ENCODE results near the gene RGS1.

Gene RGS1

GRCh38 chr1:192603218-192603787, 27.7 kb downstream of the RGS1 start:
- no peaks in the 10 kb centered on the region for H3K9me3 Mint-ChIP-seq

GRCh38 chr1:192604979-192605620, 29.5 kb downstream of the RGS1 start:
- H3K36me3 Mint-ChIP-seq, result no peaks in the 10 kb centered on the region
- peaks cover 6% of the 10 kb centered on the region for H3K27me3 Mint-ChIP-seq
- H3K4me3 Mint-ChIP-seq, result no peak overlapping the region
- no peak for DNase-seq
- no peaks in the 10 kb centered on the region for H3K9me3 Mint-ChIP-seq
- CTCF ChIA-PET, result no interaction called here
- H3K27ac Mint-ChIP-seq, result no peak overlapping the region
- peaks cover 14% of the 10 kb centered on the region for H3K4me1 Mint-ChIP-seq

More at GRCh38 chr1:192603218-192603787, 27.7 kb downstream of the RGS1 start:
- H3K4me1 Mint-ChIP-seq, result no peaks in the 10 kb centered on the region
- H3K27me3 Mint-ChIP-seq, result peaks cover 6% of the 10 kb centered on the region
- H3K36me3 Mint-ChIP-seq, result no peaks in the 10 kb centered on the region
- DNase-seq, result no peak
- CTCF ChIA-PET, result interaction anchor here (1.3 kb wide), 1 partner anchor 11 kb away, joined by 4 read pairs; no protein-coding TSS in a partner anchor
- peak overlapping the region; percentile 15 for H3K27ac Mint-ChIP-seq
- no peak overlapping the region for H3K4me3 Mint-ChIP-seq

GRCh38 chr1:192608671-192609070, 33.1 kb downstream of the RGS1 start:
- Mint-ChIP-seq H3K27me3 (peaks cover 6% of the 10 kb centered on the region), H3K9me3 (no peaks in the 10 kb centered on the region), H3K36me3 (no peaks in the 10 kb centered on the region), H3K27ac (no peak overlapping the region), H3K4me3 (no peak overlapping the region), H3K4me1 (peaks cover 14% of the 10 kb centered on the region)
- CTCF ChIA-PET, result interaction anchor here (0.6 to 3.1 kb wide), 11 partner anchors 10 to 1507 kb away, joined by 3 to 35 read pairs (median 3); no protein-coding TSS in a partner anchor
- no peak for DNase-seq

DNA sequence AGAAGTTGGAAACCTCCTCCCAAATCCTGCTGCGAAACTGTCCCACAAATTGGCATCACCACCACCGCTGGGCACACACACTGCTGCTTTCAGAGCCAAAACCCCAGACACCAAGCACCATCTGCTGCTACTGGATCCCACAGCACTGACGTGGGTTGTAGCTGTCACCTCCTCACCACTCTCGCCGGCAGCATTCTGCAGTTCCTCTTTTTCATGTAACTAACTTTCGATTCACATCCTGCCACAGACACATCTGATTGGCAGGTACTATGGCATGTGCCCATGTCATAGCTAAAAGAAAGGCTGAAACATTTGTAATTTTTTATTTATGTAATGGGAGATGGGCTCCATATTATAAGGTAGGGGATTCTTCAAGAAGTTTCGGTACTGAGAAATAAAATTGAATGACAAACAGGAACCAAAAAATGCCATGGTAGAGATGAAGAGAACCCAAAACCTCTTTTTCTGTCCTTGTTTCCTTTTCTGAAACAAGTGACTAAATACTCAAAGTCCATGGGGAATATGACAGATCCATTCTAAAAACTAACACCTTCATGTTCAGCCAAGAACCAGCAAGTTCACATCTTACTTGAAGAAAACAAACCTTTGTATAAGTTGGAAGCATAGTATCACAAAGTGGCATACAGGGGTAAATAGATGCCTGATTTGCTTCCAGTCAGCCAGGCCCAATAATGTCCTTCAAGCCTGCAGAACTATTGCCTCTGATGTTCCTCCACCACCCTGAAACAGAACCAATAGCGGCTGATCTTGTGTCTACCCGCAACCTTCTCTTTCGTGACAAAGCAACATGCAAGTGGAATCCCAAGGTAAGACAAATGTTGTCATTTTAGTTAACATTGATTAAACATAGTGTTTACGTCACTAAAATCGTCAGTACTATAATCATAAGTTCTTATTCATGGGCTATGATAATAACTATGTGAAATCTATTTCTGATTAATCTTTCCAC, 33.8 kb downstream of the RGS1 start:
- DNase-seq, result peak; percentile 74
- Mint-ChIP-seq H3K36me3 (no peaks in the 10 kb centered on the region), H3K9me3 (no peaks in the 10 kb centered on the region), H3K4me3 (no peak overlapping the region), H3K27ac (peak overlapping the region; percentile 40), H3K27me3 (peaks cover 6% of the 10 kb centered on the region), H3K4me1 (peaks cover 14% of the 10 kb centered on the region)
- CTCF ChIA-PET, result interaction anchor here (0.6 to 8.3 kb wide), 12 partner anchors 10 to 1507 kb away, joined by 3 to 81 read pairs (median 3); no protein-coding TSS in a partner anchor

DNA sequence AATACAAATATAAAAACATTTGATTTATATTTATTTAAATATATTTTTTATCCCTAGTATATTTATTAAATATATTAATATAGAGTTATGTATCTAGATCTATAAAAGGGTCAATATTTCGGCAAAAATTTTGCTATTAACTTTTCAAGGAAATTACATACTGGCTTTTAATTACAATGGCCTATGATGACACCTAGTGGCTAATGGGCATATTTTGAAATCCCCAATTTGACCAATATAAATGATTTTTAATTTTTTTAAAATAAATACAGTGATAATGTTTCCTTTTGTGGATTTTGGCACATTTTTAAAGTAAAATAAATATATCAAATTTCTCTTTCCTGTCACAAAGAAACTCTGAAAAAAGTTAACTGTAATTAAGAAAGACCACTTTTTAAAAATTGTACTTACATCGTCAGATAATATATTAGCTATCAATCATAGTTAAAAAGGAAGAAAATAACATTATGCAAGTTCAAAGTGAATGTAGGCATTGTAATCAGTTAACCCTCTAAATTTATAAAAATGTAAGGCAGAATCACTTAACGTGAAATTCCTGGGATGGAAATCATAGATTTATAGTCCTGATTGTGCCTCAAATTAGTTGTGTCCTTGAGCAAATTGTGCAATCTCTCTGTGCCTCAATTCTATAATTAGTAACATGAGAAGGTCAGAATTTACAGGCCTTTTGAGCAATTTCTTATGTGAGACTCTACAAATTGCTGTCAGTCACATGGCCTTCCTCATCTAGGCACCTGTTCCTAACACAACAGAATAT, 34.7 kb downstream of the RGS1 start:
- DNase-seq, result no peak
- peaks cover 6% of the 10 kb centered on the region for H3K27me3 Mint-ChIP-seq
- no peak overlapping the region for H3K27ac Mint-ChIP-seq
- CTCF ChIA-PET, result interaction anchor here (0.7 to 8.3 kb wide), 4 partner anchors 13 to 135 kb away, joined by 3 to 81 read pairs (median 4); no protein-coding TSS in a partner anchor
- no peaks in the 10 kb centered on the region for H3K36me3 Mint-ChIP-seq
- no peaks in the 10 kb centered on the region for H3K9me3 Mint-ChIP-seq
- no peak overlapping the region for H3K4me3 Mint-ChIP-seq
- peaks cover 14% of the 10 kb centered on the region for H3K4me1 Mint-ChIP-seq

GRCh38 chr1:192615055-192615454, 39.5 kb downstream of the RGS1 start:
- no peak overlapping the region for H3K4me3 Mint-ChIP-seq
- H3K36me3 Mint-ChIP-seq, result no peaks in the 10 kb centered on the region
- H3K4me1 Mint-ChIP-seq, result no peaks in the 10 kb centered on the region
- H3K27me3 Mint-ChIP-seq, result no peaks in the 10 kb centered on the region
- H3K9me3 Mint-ChIP-seq, result no peaks in the 10 kb centered on the region
- DNase-seq, result no peak
- no peak overlapping the region for H3K27ac Mint-ChIP-seq
- CTCF ChIA-PET, result interaction anchor here (8.3 kb wide), 1 partner anchor 140 kb away, joined by 81 read pairs; no protein-coding TSS in a partner anchor

DNA sequence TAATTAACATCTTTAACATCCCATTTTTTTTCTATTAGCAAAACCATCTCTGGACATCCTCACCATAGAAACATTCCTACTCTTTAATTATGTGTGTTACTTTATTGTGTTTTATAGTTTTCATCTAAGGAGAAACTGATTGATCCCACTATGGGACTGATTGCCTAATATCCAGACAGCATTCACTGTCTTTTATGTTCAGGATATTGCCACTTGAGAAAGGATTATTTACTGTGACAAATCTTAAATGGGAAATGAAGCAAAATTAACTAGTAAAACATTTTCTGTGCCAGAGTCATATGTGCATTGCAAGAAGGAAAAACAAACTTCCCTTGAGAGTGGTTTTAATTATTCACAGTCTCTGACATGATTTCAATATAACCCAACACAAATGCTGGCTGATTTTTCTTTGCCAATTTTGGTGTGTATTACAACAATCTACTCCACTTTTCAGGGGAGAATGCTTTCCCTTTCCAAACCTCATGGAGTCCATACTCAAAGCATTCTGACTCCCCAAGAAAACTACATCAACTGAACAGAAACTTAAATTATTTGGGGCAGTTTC, 44.6 kb downstream of the RGS1 start:
- Mint-ChIP-seq H3K4me1 (no peaks in the 10 kb centered on the region), H3K36me3 (no peaks in the 10 kb centered on the region), H3K27me3 (no peaks in the 10 kb centered on the region), H3K4me3 (no peak overlapping the region), H3K9me3 (no peaks in the 10 kb centered on the region), H3K27ac (no peak overlapping the region)
- DNase-seq, result no peak
- CTCF ChIA-PET, result no interaction called here

DNA sequence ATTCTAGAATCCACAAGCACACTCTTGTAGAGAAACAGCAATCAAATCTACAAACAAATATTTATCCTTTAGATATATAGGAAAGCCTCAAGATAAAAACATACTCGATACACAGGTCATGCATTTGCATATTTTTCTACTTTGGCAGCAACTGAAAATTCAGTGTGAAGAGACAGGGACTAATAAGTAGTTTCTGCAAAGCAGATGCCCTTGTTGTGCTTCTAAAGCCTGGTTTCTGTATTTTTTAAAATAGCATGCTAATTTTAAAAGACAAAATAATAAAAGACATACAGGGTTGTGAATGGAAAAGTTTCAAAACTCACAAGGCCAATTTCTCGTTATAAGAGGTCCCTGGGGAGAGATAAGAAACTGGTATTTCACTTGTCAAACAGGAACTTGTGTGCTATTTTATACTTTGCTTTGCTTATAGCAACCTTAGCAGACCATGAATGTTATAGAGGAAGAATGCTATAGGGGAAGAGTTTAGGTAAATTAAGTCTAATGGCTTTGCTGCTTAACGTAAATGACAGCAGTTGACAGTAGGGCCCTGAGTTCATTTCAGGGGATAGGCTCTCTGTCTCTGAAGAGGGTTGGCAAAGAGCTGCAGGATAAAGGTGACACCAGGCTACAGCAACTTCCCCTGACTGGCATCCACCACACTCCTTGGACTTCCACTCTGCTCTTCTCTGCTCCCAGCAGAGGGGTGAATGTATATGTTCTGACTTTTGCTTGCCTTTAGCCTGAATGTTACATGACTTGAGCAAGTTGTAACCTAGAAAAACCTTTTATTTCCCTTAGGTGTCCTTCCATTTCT, 51.0 kb downstream of the RGS1 start:
- no peaks in the 10 kb centered on the region for H3K4me1 Mint-ChIP-seq
- no peaks in the 10 kb centered on the region for H3K36me3 Mint-ChIP-seq
- no peaks in the 10 kb centered on the region for H3K9me3 Mint-ChIP-seq
- no peak overlapping the region for H3K27ac Mint-ChIP-seq
- no peaks in the 10 kb centered on the region for H3K27me3 Mint-ChIP-seq
- H3K4me3 Mint-ChIP-seq, result no peak overlapping the region
- no peak for DNase-seq
- CTCF ChIA-PET, result no interaction called here

GRCh38 chr1:192627901-192628300, 52.3 kb downstream of the RGS1 start:
- H3K27me3 Mint-ChIP-seq, result no peaks in the 10 kb centered on the region
- H3K36me3 Mint-ChIP-seq, result no peaks in the 10 kb centered on the region
- DNase-seq, result no peak
- no peak overlapping the region for H3K4me3 Mint-ChIP-seq
- H3K4me1 Mint-ChIP-seq, result no peaks in the 10 kb centered on the region
- no peak overlapping the region for H3K27ac Mint-ChIP-seq
- H3K9me3 Mint-ChIP-seq, result no peaks in the 10 kb centered on the region
- CTCF ChIA-PET, result no interaction called here

GRCh38 chr1:192628396-192629057, 53.0 kb downstream of the RGS1 start:
- H3K27ac Mint-ChIP-seq, result no peak overlapping the region
- no peaks in the 10 kb centered on the region for H3K27me3 Mint-ChIP-seq
- DNase-seq, result no peak

DNA sequence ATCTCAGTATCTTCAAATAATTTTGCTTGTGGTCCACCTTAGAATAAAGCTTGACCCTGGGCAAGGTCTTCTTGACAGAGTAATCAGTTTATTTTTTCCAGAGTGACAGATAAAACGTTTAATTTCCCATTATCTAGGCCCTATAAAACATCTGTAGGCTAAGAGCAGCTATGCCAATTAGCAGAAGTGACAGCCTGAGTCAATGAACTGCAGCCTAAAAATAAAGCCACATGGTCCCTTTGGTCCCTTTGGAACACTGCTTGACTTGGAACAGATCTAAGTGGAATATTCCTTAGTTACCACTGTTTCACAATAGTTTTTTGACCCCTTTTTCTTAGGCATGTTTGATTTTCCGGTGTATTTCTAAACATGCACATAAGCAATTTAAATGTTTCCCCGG, 54.0 kb downstream of the RGS1 start:
- Mint-ChIP-seq H3K9me3 (no peaks in the 10 kb centered on the region), H3K4me3 (no peak overlapping the region), H3K36me3 (no peaks in the 10 kb centered on the region), H3K27ac (no peak overlapping the region), H3K27me3 (peaks cover 4% of the 10 kb centered on the region), H3K4me1 (no peaks in the 10 kb centered on the region)
- no peak for DNase-seq
- CTCF ChIA-PET, result no interaction called here

More at GRCh38 chr1:192628396-192629057, 53.0 kb downstream of the RGS1 start:
- H3K9me3 Mint-ChIP-seq, result no peaks in the 10 kb centered on the region
- CTCF ChIA-PET, result no interaction called here
- no peaks in the 10 kb centered on the region for H3K4me1 Mint-ChIP-seq
- H3K36me3 Mint-ChIP-seq, result no peaks in the 10 kb centered on the region
- H3K4me3 Mint-ChIP-seq, result no peak overlapping the region
